ENCODE measurements around the gene TTBK2. TPM values are rescaled to one million over a fixed set of nuclear protein-coding genes. Genes with fewer than 3 reads are reported as not detected.

TTBK2 gene
- total RNA-seq, 1 donor from 2014 or later, result 47.8 TPM

GRCh38 chr15:42940527-42940926, 19.9 kb upstream of the TTBK2 start:
- DNase-seq, result no peak
- Mint-ChIP-seq H3K4me1 (ENCODE audit: low read depth, unreplicated experiment) (no peaks in the 10 kb centered on the region), H3K36me3 (ENCODE audit: unreplicated experiment) (no peaks in the 10 kb centered on the region), H3K9me3 (ENCODE audit: unreplicated experiment) (no peaks in the 10 kb centered on the region), H3K27ac (ENCODE audit: unreplicated experiment) (no peak overlapping the region), H3K27me3 (ENCODE audit: unreplicated experiment) (no peaks in the 10 kb centered on the region), H3K4me3 (ENCODE audit: unreplicated experiment) (no peak overlapping the region)
- no peak for TF ChIP-seq CTCF (IDR thresholded peaks at IDR 0.05; ENCODE audit: partially characterized antibody, unreplicated experiment)

- no peak for DNase-seq
- no peak overlapping the region for H3K27ac Mint-ChIP-seq (ENCODE audit: unreplicated experiment)
- no peaks in the 10 kb centered on the region for H3K27me3 Mint-ChIP-seq (ENCODE audit: unreplicated experiment)
- no peaks in the 10 kb centered on the region for H3K4me1 Mint-ChIP-seq (ENCODE audit: low read depth, unreplicated experiment)
- no peak for TF ChIP-seq CTCF (IDR thresholded peaks at IDR 0.05; ENCODE audit: partially characterized antibody, unreplicated experiment)
- H3K9me3 Mint-ChIP-seq (ENCODE audit: unreplicated experiment), result no peaks in the 10 kb centered on the region
- H3K4me3 Mint-ChIP-seq (ENCODE audit: unreplicated experiment), result no peak overlapping the region
- H3K36me3 Mint-ChIP-seq (ENCODE audit: unreplicated experiment), result no peaks in the 10 kb centered on the region
Measured at GRCh38 chr15:42939841-42940240, 19.3 kb upstream of the TTBK2 start.

GRCh38 chr15:42937143-42937542, 16.6 kb upstream of the TTBK2 start:
- no peak for DNase-seq
- no peak for TF ChIP-seq CTCF (IDR thresholded peaks at IDR 0.05; ENCODE audit: partially characterized antibody, unreplicated experiment)
- Mint-ChIP-seq H3K36me3 (ENCODE audit: unreplicated experiment) (no peaks in the 10 kb centered on the region), H3K9me3 (ENCODE audit: unreplicated experiment) (no peaks in the 10 kb centered on the region), H3K4me1 (ENCODE audit: low read depth, unreplicated experiment) (no peaks in the 10 kb centered on the region), H3K4me3 (ENCODE audit: unreplicated experiment) (no peak overlapping the region), H3K27ac (ENCODE audit: unreplicated experiment) (no peak overlapping the region), H3K27me3 (ENCODE audit: unreplicated experiment) (no peaks in the 10 kb centered on the region)

- Mint-ChIP-seq H3K27me3 (ENCODE audit: unreplicated experiment) (no peaks in the 10 kb centered on the region), H3K4me3 (ENCODE audit: unreplicated experiment) (no peak overlapping the region), H3K36me3 (ENCODE audit: unreplicated experiment) (no peaks in the 10 kb centered on the region)
Measured at GRCh38 chr15:42933886-42934667, 13.5 kb upstream of the TTBK2 start.

More at GRCh38 chr15:42933886-42934667, 13.5 kb upstream of the TTBK2 start:
- Mint-ChIP-seq H3K9me3 (ENCODE audit: unreplicated experiment) (no peaks in the 10 kb centered on the region), H3K27ac (ENCODE audit: unreplicated experiment) (no peak overlapping the region), H3K4me1 (ENCODE audit: low read depth, unreplicated experiment) (no peaks in the 10 kb centered on the region)
- TF ChIP-seq CTCF (IDR thresholded peaks at IDR 0.05; ENCODE audit: partially characterized antibody, unreplicated experiment), result no peak
- DNase-seq, result no peak

All from glutamatergic neuron (in vitro differentiated cells).